K562 (cell line): ENCODE measurements around the gene ADGRL3. TPM values are rescaled to one million over a fixed set of nuclear protein-coding genes. Genes with fewer than 3 reads are reported as not detected.

Experiments used
- ATAC-seq: fragments of 200-7000 bp; cut with Tn5 transposase; 3 replicates; pipeline ENCODE4 v1.9.1; 2020; ENCODE audit warnings: moderate library complexity
- BruUV-seq: library from RNA; stranded (reverse); fragments of 400-500 nt; replicated peaks from 2 replicates; lab custom pipeline; 2021; lab: Mats Ljungman, UMichigan
- CTCF ChIA-PET: fragments of 300-600 bp; formaldehyde crosslinking; extraction: SDS; loops from one replicate; lab custom pipeline; 2021; ENCODE audit warnings: low intra/inter-chr PET ratio; lab: Yijun Ruan, JAX
- POLR2A ChIA-PET: fragments of 300-600, 350-650 bp; sonication (Branson Sonifier 250); formaldehyde crosslinking; extraction: SDS; loops from one replicate; lab custom pipeline; 2021; ENCODE audit warnings: antibody characterized with exemption, inconsistent platforms; lab: Yijun Ruan, JAX
- DNase-seq, 4 experiments: peaks; one replicate each; pipeline versions ENCODE4 v3.0.0 to v3.0.0-alpha.2; 2011 to 2018; ENCODE audit warnings: low spot score in 3 of 4, mixed read lengths in 3 of 4; ENCODE audit errors: extremely low read depth in 1 of 4
- FAIRE-seq: peaks from 2 replicates; lab custom pipeline; 2011; peaks lifted over from hg19 to GRCh38; lab: Jason Lieb, UNC
- H2AFZ ChIP-seq: 2 replicates; pipeline ENCODE4 v1.6.0; 2011; ENCODE audit warnings: low read depth, low read length, control low read depth, inconsistent platforms
- H3K27ac ChIP-seq: fragments of 200-600 bp; 3 replicates; pipeline ENCODE4 v1.8.0; 2011; ENCODE audit warnings: low read depth, mild to moderate bottlenecking, control low read depth, inconsistent platforms, low read length, moderate library complexity, mixed read lengths; ENCODE audit errors: extremely low read depth
- H3K27me3 ChIP-seq, 2 experiments: fragments of 300-600 bp in 1 of 2; 2 replicates in 1 of 2; 3 replicates in 1 of 2; pipeline versions ENCODE4 v1.6.0 to v1.8.0; 2011; ENCODE audit warnings: inconsistent platforms in 2 of 2, low read length in 2 of 2, mild to moderate bottlenecking in 1 of 2, mixed read lengths in 1 of 2, moderate library complexity in 1 of 2; ENCODE audit not compliant: control insufficient read depth in 2 of 2, insufficient read depth in 2 of 2
- H3K36me3 ChIP-seq: fragments of 300-600 bp; 3 replicates; pipeline ENCODE4 v1.8.0; 2011; ENCODE audit warnings: mild to moderate bottlenecking, low read length, inconsistent platforms; ENCODE audit not compliant: control insufficient read depth, insufficient read depth
- H3K4me1 ChIP-seq, 2 experiments: fragments of 200-600 bp in 1 of 2; replicated peaks in 1 of 2; 2 replicates in 1 of 2; 3 replicates in 1 of 2; pipeline versions ENCODE4 v1.5.1 to v1.8.0; 2011; ENCODE audit warnings: inconsistent platforms in 2 of 2, low read length in 2 of 2, mild to moderate bottlenecking in 1 of 2, mixed read lengths in 1 of 2, moderate library complexity in 1 of 2; ENCODE audit not compliant: control insufficient read depth in 2 of 2, insufficient read depth in 2 of 2
- H3K4me2 ChIP-seq: 2 replicates; pipeline ENCODE4 v1.6.1; 2011; ENCODE audit warnings: low read length, control low read depth, inconsistent platforms, mixed read lengths; ENCODE audit not compliant: insufficient read depth
- H3K4me3 ChIP-seq: fragments of 200-600 bp; sonication (generic), shearing (Covaris generic); 2 replicates; pipeline ENCODE4 v1.5.1; 2016; ENCODE audit warnings: control low read depth, inconsistent platforms
- H3K79me2 ChIP-seq: fragments of 200-600 bp; 3 replicates; pipeline ENCODE4 v1.8.0; 2011; ENCODE audit warnings: low read length, inconsistent platforms; ENCODE audit not compliant: control insufficient read depth, insufficient read depth
- H3K9ac ChIP-seq, 2 experiments: 2 replicates each; pipeline versions ENCODE4 v1.6.0 to v1.6.1; 2011; ENCODE audit warnings: low read depth in 2 of 2, low read length in 2 of 2, control low read depth in 1 of 2, inconsistent platforms in 1 of 2, mild to moderate bottlenecking in 1 of 2, mixed read lengths in 1 of 2; ENCODE audit not compliant: insufficient read depth in 1 of 2
- H3K9me1 ChIP-seq: one replicate; pipeline ENCODE4 v1.6.0; 2011; ENCODE audit warnings: inconsistent platforms, mild to moderate bottlenecking, low read length, moderate library complexity; ENCODE audit not compliant: control insufficient read depth, insufficient read depth
- H3K9me3 ChIP-seq: replicated peaks from 2 replicates; pipeline ENCODE4 v1.5.1; 2011; ENCODE audit warnings: low read depth, low read length, inconsistent platforms; ENCODE audit not compliant: control insufficient read depth, insufficient read depth
- H4K20me1 ChIP-seq: replicated peaks from 2 replicates; pipeline ENCODE4 v1.6.1; 2011; ENCODE audit warnings: low read length, inconsistent platforms, mixed read lengths; ENCODE audit not compliant: control insufficient read depth, insufficient read depth
- CCNT2 ChIP-seq: IDR thresholded peaks from 2 replicates; pipeline ENCODE4 v1.6.1; 2011; ENCODE audit warnings: borderline replicate concordance, low read depth, mild to moderate bottlenecking, moderate library complexity, mixed read lengths, low read length; ENCODE audit not compliant: insufficient read length; ENCODE audit errors: extremely low read depth
- DACH1 ChIP-seq: fragments of 450-650 bp; IDR thresholded peaks from 2 replicates; pipeline ENCODE4 v1.6.1; 2018; ENCODE audit not compliant: partially characterized antibody
- FOXK1 ChIP-seq: sonication (generic); formaldehyde crosslinking; IDR thresholded peaks from 2 replicates; pipeline ENCODE4 v1.8.0; 2022; ENCODE audit warnings: missing genetic modification reagents, mild to moderate bottlenecking, borderline replicate concordance
- NR4A1 ChIP-seq, 2 experiments: fragments of 250-450 bp in 1 of 2; fragments of 450-650 bp in 1 of 2; sonication (Bioruptor Pico) in 1 of 2; IDR thresholded peaks; 2 replicates each; pipeline versions ENCODE4 v1.4.0 to v1.6.1; 2016 to 2020; ENCODE audit warnings: mild to moderate bottlenecking in 2 of 2, missing compliant biosample characterization in 1 of 2, missing genetic modification characterization in 1 of 2, moderate library complexity in 1 of 2
- PCBP1 ChIP-seq: fragments of 200-400 bp; formaldehyde crosslinking; IDR thresholded peaks from 2 replicates; pipeline ENCODE4 v1.6.1; 2018; ENCODE audit warnings: mild to moderate bottlenecking, low read depth, low read length; ENCODE audit not compliant: poor library complexity, severe bottlenecking
- ZNF124 ChIP-seq: sonication (generic); formaldehyde crosslinking; IDR thresholded peaks from 2 replicates; pipeline ENCODE4 v1.8.1; 2022; ENCODE audit warnings: missing genetic modification reagents
- ZNF253 ChIP-seq: fragments of 250-450 bp; sonication (Bioruptor Pico); conservative IDR thresholded peaks from 2 replicates; pipeline ENCODE4 v1.6.1; 2021; ENCODE audit warnings: mild to moderate bottlenecking
- whole genome bisulfite sequencing: fragments of 100-300 bp; shearing (Covaris generic); methylation state at CpG from one replicate; pipeline ENCODE4 v1.1.6; 2016; ENCODE audit warnings: low coverage, mixed read lengths; ENCODE audit not compliant: insufficient coverage; ENCODE audit errors: missing lambda C conversion rate; 5-methylcytosine and 5-hydroxymethylcytosine counted together
- in situ Hi-C: fragments of 300-500 bp; cut with MboI; formaldehyde crosslinking; loops from 4 replicates; pipeline ENCODE4 v1.15.0; 2018; ENCODE audit warnings: inconsistent platforms, mixed read lengths
- intact Hi-C: fragments of 100-400 bp; cut with micrococcal nuclease; formaldehyde crosslinking; loops from 2 replicates; pipeline ENCODE4 v1.14.2; 2022
- polyA plus RNA-seq, 8 experiments: library from polyadenylated mRNA; depleted of rRNA in 4 of 8; stranded (reverse) in 5 of 8; unstranded in 3 of 8; fragments of >200 nt; fragmentation: Nextera tagmentation in 2 of 8; fragmentation: Illumina TruSeq in 1 of 8; extraction: Ambion mirVana in 2 of 8; extraction: Trizol in 1 of 8; gene quantifications; 2 replicates each; pipeline versions ENCODE4 v1.2.1 to v1.2.3, GENCODE V29; 2011 to 2014; ENCODE audit warnings: inconsistent platforms in 1 of 8, missing spikeins in 1 of 8
- total RNA-seq, 7 experiments: library from RNA; depleted of rRNA in 6 of 7; stranded (reverse); fragments of >200 nt in 6 of 7; fragmentation: Illumina TruSeq in 2 of 7; extraction: Trizol in 2 of 7; gene quantifications; 2 replicates each; pipeline versions ENCODE4 v1.2.1 to v1.2.3, GENCODE V29; 2011 to 2021; ENCODE audit warnings: low replicate concordance in 1 of 7

Gene ADGRL3
- total and polyA plus RNA-seq, 9 of the 15 experiments (the other 6 are each of a cell fraction or from before 2014, with no cell fraction given): 0.03 to 0.14 (median 0.04) TPM; not detected in 2

- intact Hi-C loops (no loop called here), in situ Hi-C loops (no loop called here)
- ChIA-PET CTCF (no interaction called here), POLR2A (no interaction called here)
- no peak for DNase-seq
- ATAC-seq: no peak
- Histone ChIP-seq H3K27me3 (no peaks in the 10 kb centered on the region), H3K9ac (no peak overlapping the region), H3K4me1 (no peaks in the 10 kb centered on the region), H3K4me2 (no peak overlapping the region), H3K36me3 (no peaks in the 10 kb centered on the region), H3K27ac (no peak overlapping the region), H4K20me1 (no peaks in the 10 kb centered on the region), H2AFZ (no peak overlapping the region), H3K9me3 (no peaks in the 10 kb centered on the region), H3K4me3 (no peak overlapping the region), H3K9me1 (no peaks in the 10 kb centered on the region)
- no peak for FAIRE-seq
- WGBS: 0% methylated on average over 2 of the region's 2 CpGs
- BruUV-seq: no TSS peak
- TF ChIP-seq DACH1 (no peak), FOXK1 (CRISPR knock-in tag) (no peak), CCNT2 (no peak), PCBP1 (no peak), NR4A1 (CRISPR knock-in tag; IDR thresholded peaks at IDR 0.05) (no peak), NR4A1 (tag; IDR thresholded peaks at IDR 0.05) (no peak), ZNF124 (CRISPR knock-in tag) (no peak), ZNF253 (CRISPR knock-in tag) (no peak)
- TF ChIP-seq, all 486 proteins: peak for 0
- no peaks in the 10 kb centered on the region for H3K79me2 ChIP-seq
Observed at GRCh38 chr4:61752617-61753016, 552.5 kb downstream of the ADGRL3 start.
